GM19397 (cell line): ENCODE data around the gene FAM163B.

Source experiments
- ATAC-seq: cut with Tn5 transposase; IDR thresholded peaks from one replicate; pipeline ENCODE4 v1.9.1; 2021; ENCODE audit warnings: mild to moderate bottlenecking, moderate library complexity; ENCODE audit not compliant: unreplicated experiment

Gene FAM163B

GRCh38 chr9:133609311-133610098 is at the start of gene FAM163B:
Gene FAM163B, minus strand, starts transcription at chr9:133609389. Its CDS starts 29,166 bp downstream, at chr9:133580223.
- ATAC-seq, result no peak

- ATAC-seq, result no peak
Measured at GRCh38 chr9:133657120-133657661, 48.0 kb upstream of the FAM163B start.

GRCh38 chr9:133656211-133657119 is 47.3 kb upstream of the FAM163B start:
- no peak for ATAC-seq

- no peak for ATAC-seq
Measured at GRCh38 chr9:133655701-133656100, 46.5 kb upstream of the FAM163B start.

- no peak for ATAC-seq
Measured at GRCh38 chr9:133654736-133655657, 45.8 kb upstream of the FAM163B start.

- ATAC-seq, result no peak
Measured at GRCh38 chr9:133653638-133654037, 44.4 kb upstream of the FAM163B start.

GRCh38 chr9:133650026-133650425 is 40.8 kb upstream of the FAM163B start:
- no peak for ATAC-seq

- no peak for ATAC-seq
Measured at GRCh38 chr9:133649194-133649593, 40.0 kb upstream of the FAM163B start.

- ATAC-seq, result no peak
Measured at GRCh38 chr9:133647765-133648469, 38.7 kb upstream of the FAM163B start.

- ATAC-seq, result no peak
Measured at GRCh38 chr9:133647148-133647547, 38.0 kb upstream of the FAM163B start.

- ATAC-seq, result no peak
Measured at GRCh38 chr9:133645021-133645765, 36.0 kb upstream of the FAM163B start.

GRCh38 chr9:133643978-133644760 is 35.0 kb upstream of the FAM163B start:
- ATAC-seq, result no peak

- ATAC-seq, result no peak
Measured at GRCh38 chr9:133643362-133643755, 34.2 kb upstream of the FAM163B start.

GRCh38 chr9:133642708-133643361 is 33.6 kb upstream of the FAM163B start:
- ATAC-seq, result no peak

GRCh38 chr9:133641861-133642595 is 32.8 kb upstream of the FAM163B start:
- no peak for ATAC-seq

- ATAC-seq, result no peak
Measured at GRCh38 chr9:133641396-133641655, 32.1 kb upstream of the FAM163B start.

- no peak for ATAC-seq
Measured at GRCh38 chr9:133640580-133641395, 31.6 kb upstream of the FAM163B start.
